Subcutaneous abdominal adipose tissue (tissue), 5 donors: ENCODE data around the gene SPAG17.

ENCODE experiments used
- H3K27ac ChIP-seq: one replicate; pipeline ENCODE4 v1.7.0; 2013; ENCODE audit warnings: low read depth, mild to moderate bottlenecking, inconsistent platforms, low read length, moderate library complexity
- H3K27me3 ChIP-seq, 5 donors: one replicate each; pipeline ENCODE4 v1.7.0; 2013; ENCODE audit warnings: low read length in 5 of 5, inconsistent platforms in 1 of 5; ENCODE audit not compliant: control insufficient read depth in 5 of 5, insufficient read depth in 4 of 5
- H3K36me3 ChIP-seq, 5 donors: one replicate each; pipeline ENCODE4 v1.7.0; 2013; ENCODE audit warnings: low read length in 5 of 5; ENCODE audit not compliant: control insufficient read depth in 5 of 5, insufficient read depth in 5 of 5
- H3K4me1 ChIP-seq, 5 donors: one replicate each; pipeline ENCODE4 v1.7.0; 2013; ENCODE audit warnings: low read length in 5 of 5, mild to moderate bottlenecking in 3 of 5, moderate library complexity in 1 of 5; ENCODE audit not compliant: control insufficient read depth in 5 of 5, insufficient read depth in 5 of 5
- H3K4me3 ChIP-seq, 5 donors: one replicate each; pipeline ENCODE4 v1.7.0; 2013; ENCODE audit warnings: low read length in 5 of 5, low read depth in 1 of 5
- H3K9ac ChIP-seq, 5 donors: one replicate each; pipeline ENCODE4 v1.7.0; 2013; ENCODE audit warnings: low read length in 5 of 5, mild to moderate bottlenecking in 4 of 5, moderate library complexity in 3 of 5
- H3K9me3 ChIP-seq, 5 donors: one replicate each; pipeline ENCODE4 v1.7.0; 2013; ENCODE audit warnings: low read length in 5 of 5; ENCODE audit not compliant: control insufficient read depth in 5 of 5
- donor health status: healthy.
- donor health status: healthy.
- donor health status: healthy.
- donor health status: healthy.
- donor health status: healthy.

The SPAG17 gene

DNA sequence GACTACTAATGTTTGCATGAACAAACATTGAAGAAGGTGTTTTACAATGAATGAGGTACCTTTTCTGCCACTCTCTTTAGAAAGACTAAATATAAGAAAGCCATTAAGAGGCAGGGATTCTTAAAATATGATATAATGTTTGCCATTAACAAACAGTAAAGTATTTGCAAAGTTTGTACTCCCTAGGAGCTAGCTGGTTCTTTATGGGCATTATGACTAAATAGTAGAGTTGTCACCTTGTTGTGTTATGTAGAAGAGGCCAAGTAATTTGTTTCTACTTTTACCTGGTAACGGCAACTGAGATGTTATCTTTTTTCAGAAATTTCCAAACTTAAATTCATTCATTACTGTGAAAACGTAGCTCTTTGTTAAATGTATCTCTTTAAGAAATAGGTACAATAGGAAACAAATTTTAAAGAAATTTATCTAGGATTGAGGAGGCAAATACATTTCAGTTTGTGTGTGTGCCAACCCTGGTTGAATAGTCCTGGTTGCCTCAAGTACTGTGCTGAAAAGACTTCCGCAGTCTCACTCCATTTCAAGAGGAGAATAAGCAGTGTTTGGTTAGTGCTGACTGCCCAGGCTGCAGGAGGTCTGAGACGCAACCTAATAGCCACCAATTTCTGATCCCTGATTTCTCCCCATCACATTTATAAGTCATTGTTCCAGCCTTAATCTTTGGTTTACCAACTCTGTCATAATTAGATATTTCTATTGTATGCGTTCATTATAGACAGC lies 203.4 kb downstream of the SPAG17 start:
- Histone ChIP-seq H3K27me3 (no peaks in the 10 kb centered on the region), H3K4me1 (no peaks in the 10 kb centered on the region), H3K36me3 (peaks cover 0 to 8% (median 0%) of the 10 kb centered on the region in 5 donors), H3K4me3 (no peak overlapping the region), H3K9ac (no peak overlapping the region), H3K9me3 (peaks cover 0 to 4% (median 0%) of the 10 kb centered on the region in 5 donors), H3K27ac (no peak overlapping the region)

DNA sequence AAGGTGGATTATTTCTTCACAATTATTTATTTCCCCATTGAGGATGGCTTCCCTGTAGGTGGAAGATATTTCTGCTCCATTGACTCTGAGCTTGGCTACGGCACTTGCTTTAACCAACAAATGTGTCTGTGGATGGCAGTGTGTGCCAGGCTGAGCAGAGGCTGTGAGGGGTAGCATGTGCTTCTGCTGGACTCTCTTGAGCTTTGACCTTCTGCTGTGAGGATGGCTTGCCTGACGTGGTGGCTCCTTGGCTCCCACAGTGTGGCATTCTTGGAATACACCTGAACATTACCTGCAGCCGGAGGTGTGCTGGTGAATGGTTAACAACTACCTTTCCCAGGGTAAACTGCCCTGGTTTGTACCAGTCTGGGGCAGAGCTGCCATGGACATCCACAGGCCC lies 208.6 kb downstream of the SPAG17 start:
- Histone ChIP-seq H3K9ac (no peak overlapping the region), H3K9me3 (no peaks in the 10 kb centered on the region), H3K36me3 (peaks cover 0 to 11% (median 0%) of the 10 kb centered on the region in 5 donors), H3K4me1 (no peaks in the 10 kb centered on the region), H3K27me3 (no peaks in the 10 kb centered on the region), H3K27ac (no peak overlapping the region), H3K4me3 (no peak overlapping the region)

DNA sequence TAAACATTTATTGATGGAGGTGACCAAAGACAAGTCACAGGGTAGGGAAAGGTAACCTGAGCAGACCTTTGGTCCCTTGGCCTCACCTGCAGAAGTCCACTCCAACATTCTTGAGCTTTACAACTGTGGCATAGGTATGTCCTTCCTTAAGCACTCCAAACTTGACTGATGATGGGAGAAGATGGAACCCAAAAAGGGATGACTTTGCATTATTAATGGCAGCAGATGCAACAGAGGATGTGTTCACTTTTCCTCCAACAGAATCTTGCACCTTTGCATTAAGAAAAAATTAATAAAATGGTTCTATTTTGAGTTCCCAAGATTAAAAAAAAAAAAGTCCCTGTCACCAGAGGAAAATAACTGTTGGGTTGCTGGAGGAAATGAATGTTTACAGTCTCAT lies 213.3 kb downstream of the SPAG17 start:
- Histone ChIP-seq H3K36me3 (peaks cover 0 to 6% (median 0%) of the 10 kb centered on the region in 5 donors), H3K9me3 (no peaks in the 10 kb centered on the region), H3K4me1 (peaks cover 0 to 3% (median 0%) of the 10 kb centered on the region in 5 donors), H3K4me3 (no peak overlapping the region), H3K9ac (no peak overlapping the region), H3K27ac (no peak overlapping the region), H3K27me3 (no peaks in the 10 kb centered on the region)

DNA sequence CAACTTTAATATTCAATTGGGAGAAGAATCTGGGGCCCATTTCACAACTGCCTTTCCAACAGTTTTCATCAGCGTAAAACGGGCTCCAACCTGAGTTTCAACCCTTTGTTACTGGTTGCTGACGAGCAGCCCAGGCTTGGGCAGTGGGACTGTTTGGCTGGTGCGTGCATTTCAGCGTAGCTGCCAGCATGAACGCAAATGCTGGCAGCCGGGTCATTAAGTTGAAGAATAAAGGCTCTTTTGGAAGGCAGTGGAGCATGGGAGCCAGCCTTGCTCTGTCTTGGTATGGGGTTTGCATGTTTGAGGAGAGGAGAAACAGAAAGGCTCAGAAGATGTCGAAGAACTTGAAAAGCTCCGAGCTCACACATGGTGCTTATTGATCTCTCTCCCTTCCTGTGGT lies 214.8 kb downstream of the SPAG17 start:
- Histone ChIP-seq H3K4me3 (no peak overlapping the region), H3K4me1 (peaks cover 0 to 3% (median 0%) of the 10 kb centered on the region in 5 donors), H3K27ac (no peak overlapping the region), H3K36me3 (peaks cover 0 to 6% (median 0%) of the 10 kb centered on the region in 5 donors), H3K9me3 (no peaks in the 10 kb centered on the region), H3K27me3 (no peaks in the 10 kb centered on the region), H3K9ac (no peak overlapping the region)

DNA sequence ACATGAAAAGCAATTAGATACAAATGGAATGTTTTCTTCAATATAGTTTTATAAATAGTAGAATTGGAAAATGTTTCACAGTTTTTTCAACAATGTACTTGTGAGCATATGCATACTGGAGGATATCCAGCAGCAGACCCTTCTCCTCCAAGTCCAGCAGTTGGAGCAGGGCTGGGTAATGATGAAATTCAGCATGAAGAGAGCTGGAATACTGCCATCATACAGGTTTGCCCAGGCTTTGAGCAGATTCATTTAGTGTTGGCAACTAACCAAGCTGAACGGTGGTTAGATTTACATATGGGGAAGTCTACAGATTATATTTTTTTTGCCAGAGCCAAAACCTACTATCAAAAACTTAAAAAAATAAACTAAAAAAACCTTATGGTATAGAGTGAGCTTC lies 217.1 kb downstream of the SPAG17 start:
- peaks cover 0 to 3% (median 0%) of the 10 kb centered on the region in 5 donors for H3K4me1 ChIP-seq
- H3K27ac ChIP-seq, result no peak overlapping the region
- no peaks in the 10 kb centered on the region for H3K9me3 ChIP-seq
- H3K4me3 ChIP-seq, result no peak overlapping the region
- H3K36me3 ChIP-seq, result peaks cover 0 to 10% (median 5%) of the 10 kb centered on the region in 5 donors
- no peaks in the 10 kb centered on the region for H3K27me3 ChIP-seq
- H3K9ac ChIP-seq, result no peak overlapping the region

DNA sequence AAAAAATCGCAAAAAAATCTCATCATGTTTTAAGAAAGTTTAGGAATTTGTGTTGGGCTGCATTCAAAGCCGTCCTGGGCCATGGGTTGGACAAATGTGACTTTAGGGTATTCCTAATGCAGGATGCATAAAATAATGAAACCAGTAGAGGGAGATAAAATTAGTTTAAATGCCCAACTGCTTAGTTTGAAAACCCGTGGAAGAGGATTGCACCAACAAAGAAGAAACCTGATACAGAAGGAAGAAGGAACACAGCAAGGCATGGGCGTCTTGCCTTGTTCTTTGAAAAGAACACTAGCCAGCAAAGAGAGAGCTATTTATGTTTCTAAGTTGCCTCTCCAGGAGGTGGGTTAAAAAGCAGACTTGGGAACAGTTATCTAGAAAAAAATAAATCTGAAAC lies 217.6 kb downstream of the SPAG17 start:
- Histone ChIP-seq H3K9me3 (no peaks in the 10 kb centered on the region), H3K27ac (no peak overlapping the region), H3K36me3 (peaks cover 0 to 11% (median 5%) of the 10 kb centered on the region in 5 donors), H3K27me3 (no peaks in the 10 kb centered on the region), H3K9ac (no peak overlapping the region), H3K4me1 (peaks cover 0 to 3% (median 0%) of the 10 kb centered on the region in 5 donors), H3K4me3 (no peak overlapping the region)

DNA sequence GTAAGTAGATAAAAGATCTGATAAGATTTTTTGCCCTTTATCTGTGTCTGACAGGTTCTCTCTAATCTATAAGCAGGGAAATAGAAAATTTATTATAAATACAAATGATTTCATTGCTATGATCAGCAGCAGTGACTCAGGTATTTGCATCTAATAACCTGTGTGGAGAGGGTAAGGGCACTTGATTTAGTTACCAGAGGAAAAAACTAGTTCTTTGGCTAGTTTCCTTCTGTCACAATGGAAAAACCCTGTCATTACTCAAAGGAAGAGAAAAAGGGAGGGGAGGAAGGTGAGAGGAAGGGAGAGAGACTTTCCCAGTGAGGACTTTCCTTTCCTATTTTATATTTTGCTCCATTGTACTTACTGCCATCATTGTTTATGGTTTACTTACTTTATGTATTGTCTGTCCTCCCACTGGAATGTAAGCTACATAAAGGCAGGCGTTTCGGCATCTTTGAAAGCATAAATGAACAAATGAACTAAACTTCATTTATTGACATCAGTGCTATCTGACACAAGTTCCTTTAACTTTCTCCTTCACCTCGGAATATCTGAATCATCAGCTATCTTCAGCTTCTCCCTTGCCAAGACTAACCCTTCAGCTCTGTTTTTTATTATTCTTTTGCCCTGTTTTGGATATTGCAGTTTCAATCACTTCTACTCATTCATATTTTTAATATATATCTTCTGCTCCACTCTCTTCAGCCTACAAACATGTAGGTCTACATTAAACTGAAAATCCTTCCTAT lies 220.6 kb downstream of the SPAG17 start:
- Histone ChIP-seq H3K27me3 (no peaks in the 10 kb centered on the region), H3K9me3 (no peaks in the 10 kb centered on the region), H3K36me3 (peaks cover 12 to 26% (median 19%) of the 10 kb centered on the region in 5 donors), H3K4me1 (peaks cover 0 to 3% (median 0%) of the 10 kb centered on the region in 5 donors), H3K4me3 (no peak overlapping the region), H3K27ac (no peak overlapping the region), H3K9ac (no peak overlapping the region)

DNA sequence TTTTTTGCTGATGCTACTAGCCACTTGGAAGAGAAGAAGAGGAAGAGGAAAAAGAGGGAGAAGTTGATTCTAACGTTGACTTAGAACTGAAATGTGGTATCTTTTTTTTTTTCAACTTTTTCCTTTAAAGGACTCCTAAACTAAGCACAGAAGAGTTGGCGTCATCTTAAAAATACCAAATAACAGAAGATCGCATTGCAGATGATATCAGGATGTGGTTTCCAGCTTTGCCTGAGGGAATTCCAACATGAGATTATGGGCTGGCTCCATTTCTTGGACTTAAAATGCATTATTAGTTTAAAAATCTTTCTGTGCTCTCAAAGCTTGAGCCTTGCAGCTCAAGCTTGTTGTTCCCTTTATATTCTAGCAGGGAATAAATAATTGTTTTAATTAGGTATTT lies 225.7 kb downstream of the SPAG17 start:
- no peaks in the 10 kb centered on the region for H3K9me3 ChIP-seq
- H3K27me3 ChIP-seq, result no peaks in the 10 kb centered on the region
- H3K4me3 ChIP-seq, result no peak overlapping the region
- H3K36me3 ChIP-seq, result peaks cover 41 to 72% (median 55%) of the 10 kb centered on the region in 5 donors
- H3K9ac ChIP-seq, result no peak overlapping the region
- no peaks in the 10 kb centered on the region for H3K4me1 ChIP-seq
- no peak overlapping the region for H3K27ac ChIP-seq

DNA sequence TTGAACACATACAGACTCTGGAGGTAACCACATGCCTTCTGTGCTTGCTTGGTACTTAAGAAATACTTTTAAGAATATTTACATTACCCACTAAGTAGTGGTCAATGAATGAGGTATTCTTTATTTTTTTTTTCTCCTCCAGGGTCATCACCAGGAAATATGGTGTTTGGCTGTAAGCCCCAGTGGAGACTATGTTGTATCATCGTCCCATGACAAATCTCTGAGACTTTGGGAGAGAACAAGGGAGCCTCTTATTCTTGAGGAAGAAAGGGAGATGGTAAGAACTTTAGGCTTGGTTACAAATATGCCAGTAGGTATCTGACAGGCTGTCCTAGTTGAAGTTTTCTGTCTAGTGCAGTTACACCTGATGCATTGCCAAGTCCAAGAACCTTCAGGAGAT lies 232.6 kb downstream of the SPAG17 start:
- H3K4me1 ChIP-seq, result no peaks in the 10 kb centered on the region
- peaks cover 70 to 94% (median 81%) of the 10 kb centered on the region in 5 donors for H3K36me3 ChIP-seq
- no peaks in the 10 kb centered on the region for H3K9me3 ChIP-seq
- H3K27me3 ChIP-seq, result no peaks in the 10 kb centered on the region
- no peak overlapping the region for H3K4me3 ChIP-seq
- H3K9ac ChIP-seq, result no peak overlapping the region
- no peak overlapping the region for H3K27ac ChIP-seq

DNA sequence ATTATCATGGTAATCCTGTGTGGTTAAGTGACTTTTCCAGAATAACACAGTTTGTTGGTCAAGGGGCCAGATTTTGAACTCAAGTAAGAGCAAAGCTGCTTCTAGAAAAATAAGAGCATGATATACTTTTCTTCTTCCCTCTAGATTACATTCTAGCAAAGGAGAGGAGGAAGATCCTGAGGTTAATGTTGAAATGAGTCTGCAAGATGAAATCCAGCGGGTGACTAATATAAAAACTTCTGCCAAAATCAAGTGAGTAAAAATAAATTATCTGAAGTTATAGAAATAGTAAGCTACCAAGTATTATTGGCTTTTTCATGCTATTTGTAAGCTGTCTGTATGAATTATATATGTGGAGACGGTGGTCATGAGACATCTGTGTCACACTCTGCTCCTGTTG lies 242.7 kb downstream of the SPAG17 start:
- no peak overlapping the region for H3K4me3 ChIP-seq
- no peaks in the 10 kb centered on the region for H3K9me3 ChIP-seq
- H3K36me3 ChIP-seq, result peaks cover 79 to 97% (median 86%) of the 10 kb centered on the region in 5 donors
- H3K27me3 ChIP-seq, result no peaks in the 10 kb centered on the region
- H3K27ac ChIP-seq, result no peak overlapping the region
- no peak overlapping the region for H3K9ac ChIP-seq
- no peaks in the 10 kb centered on the region for H3K4me1 ChIP-seq
